ENCODE data around the gene PLGLB2. TPM values are rescaled to one million over a fixed set of nuclear protein-coding genes. Genes with fewer than 3 reads are reported as not detected.
"Not testable (repeated sequence)": the region's sequence is repeated elsewhere in the genome, so short reads cannot be mapped to it uniquely, and the experiment has no call there.

Gene PLGLB2
- polyA plus RNA-seq, 1 of the 3 experiments (the other 2 are of a cell fraction), result 1.2 TPM

- H3K9me3 ChIP-seq; H3K4me1 ChIP-seq (ENCODE audit: control insufficient read depth in 1 of 2, insufficient read depth in 2 of 2, low read depth in 1 of 2, low read length in 1 of 2); H4K20me1 ChIP-seq (ENCODE audit: insufficient read depth); H3K79me2 ChIP-seq (ENCODE audit: insufficient read depth); H3K9ac ChIP-seq; H3K27ac ChIP-seq (ENCODE audit: low read depth in 2 of 2, low read length in 1 of 2); H2AFZ ChIP-seq (ENCODE audit: low read depth); H3K9me2 ChIP-seq; CTCF ChIA-PET; H3K27me3 ChIP-seq (ENCODE audit: insufficient read depth); H3F3A ChIP-seq (replicated peaks; ENCODE audit: insufficient read depth); H3K4me2 ChIP-seq; POLR2A ChIA-PET; H3K4me3 ChIP-seq (ENCODE audit: low read depth in 2 of 2, low read length in 1 of 2); H3K36me3 ChIP-seq (replicated peaks in 1 of 2; ENCODE audit: control insufficient read depth in 1 of 2, insufficient read depth in 2 of 2, low read length in 1 of 2); DNase-seq: not testable (repeated sequence)
- WGBS (ENCODE audit: low lambda C conversion rate), result 59% methylated on average over 4 of the region's 5 CpGs
Observed at GRCh38 chr2:87743638-87744037, 4.2 kb upstream of the PLGLB2 start.

GRCh38 chr2:87745353-87745951, 2.4 kb upstream of the PLGLB2 start:
- H3K79me2 ChIP-seq (ENCODE audit: insufficient read depth); H3K4me1 ChIP-seq (ENCODE audit: control insufficient read depth in 1 of 2, insufficient read depth in 2 of 2, low read depth in 1 of 2, low read length in 1 of 2); H3F3A ChIP-seq (replicated peaks; ENCODE audit: insufficient read depth); CTCF ChIA-PET; H3K9me3 ChIP-seq; H3K4me2 ChIP-seq; H3K36me3 ChIP-seq (replicated peaks in 1 of 2; ENCODE audit: control insufficient read depth in 1 of 2, insufficient read depth in 2 of 2, low read length in 1 of 2); H3K4me3 ChIP-seq (ENCODE audit: low read depth in 2 of 2, low read length in 1 of 2); H3K27ac ChIP-seq (ENCODE audit: low read depth in 2 of 2, low read length in 1 of 2); H3K9ac ChIP-seq; H3K27me3 ChIP-seq (ENCODE audit: insufficient read depth); H2AFZ ChIP-seq (ENCODE audit: low read depth); POLR2A ChIA-PET; H4K20me1 ChIP-seq (ENCODE audit: insufficient read depth); H3K9me2 ChIP-seq; DNase-seq: not testable (repeated sequence)
- 81% methylated on average over 5 of the region's 9 CpGs for WGBS (ENCODE audit: low lambda C conversion rate)

GRCh38 chr2:87748524-87748923, 637 bp downstream of the PLGLB2 start:
- H3K9me3 ChIP-seq; DNase-seq; H3K4me1 ChIP-seq (ENCODE audit: control insufficient read depth in 1 of 2, insufficient read depth in 2 of 2, low read depth in 1 of 2, low read length in 1 of 2); H3K9me2 ChIP-seq; H3K79me2 ChIP-seq (ENCODE audit: insufficient read depth); H3K27ac ChIP-seq (ENCODE audit: low read depth in 2 of 2, low read length in 1 of 2); H3K36me3 ChIP-seq (replicated peaks in 1 of 2; ENCODE audit: control insufficient read depth in 1 of 2, insufficient read depth in 2 of 2, low read length in 1 of 2); H3K27me3 ChIP-seq (ENCODE audit: insufficient read depth); CTCF ChIA-PET; H3F3A ChIP-seq (replicated peaks; ENCODE audit: insufficient read depth); POLR2A ChIA-PET; H3K4me3 ChIP-seq (ENCODE audit: low read depth in 2 of 2, low read length in 1 of 2); H2AFZ ChIP-seq (ENCODE audit: low read depth); H3K4me2 ChIP-seq; H3K9ac ChIP-seq; H4K20me1 ChIP-seq (ENCODE audit: insufficient read depth): not testable (repeated sequence)
- 93% methylated on average over 2 of the region's 8 CpGs for WGBS (ENCODE audit: low lambda C conversion rate)

- H3K36me3 ChIP-seq (replicated peaks in 1 of 2; ENCODE audit: control insufficient read depth in 1 of 2, insufficient read depth in 2 of 2, low read length in 1 of 2); POLR2A ChIA-PET; H3K4me2 ChIP-seq; H3K27ac ChIP-seq (ENCODE audit: low read depth in 2 of 2, low read length in 1 of 2); H3K79me2 ChIP-seq (ENCODE audit: insufficient read depth); DNase-seq; H3K4me1 ChIP-seq (ENCODE audit: control insufficient read depth in 1 of 2, insufficient read depth in 2 of 2, low read depth in 1 of 2, low read length in 1 of 2); H3K9me3 ChIP-seq; H4K20me1 ChIP-seq (ENCODE audit: insufficient read depth); H3K4me3 ChIP-seq (ENCODE audit: low read depth in 2 of 2, low read length in 1 of 2); H3K27me3 ChIP-seq (ENCODE audit: insufficient read depth); CTCF ChIA-PET; H3F3A ChIP-seq (replicated peaks; ENCODE audit: insufficient read depth); H2AFZ ChIP-seq (ENCODE audit: low read depth); H3K9ac ChIP-seq; H3K9me2 ChIP-seq: not testable (repeated sequence)
- 92% methylated on average over 6 of the region's 11 CpGs for WGBS (ENCODE audit: low lambda C conversion rate)
Observed at GRCh38 chr2:87750560-87750959, 2.7 kb downstream of the PLGLB2 start.

GRCh38 chr2:87754759-87755158, 6.9 kb downstream of the PLGLB2 start:
- no CpG with 5 or more reads among the region's 4 CpGs for WGBS (ENCODE audit: low lambda C conversion rate)
- H3K9me2 ChIP-seq; H3K36me3 ChIP-seq (replicated peaks in 1 of 2; ENCODE audit: control insufficient read depth in 1 of 2, insufficient read depth in 2 of 2, low read length in 1 of 2); H4K20me1 ChIP-seq (ENCODE audit: insufficient read depth); H2AFZ ChIP-seq (ENCODE audit: low read depth); H3K79me2 ChIP-seq (ENCODE audit: insufficient read depth); H3F3A ChIP-seq (replicated peaks; ENCODE audit: insufficient read depth); H3K27me3 ChIP-seq (ENCODE audit: insufficient read depth); POLR2A ChIA-PET; H3K27ac ChIP-seq (ENCODE audit: low read depth in 2 of 2, low read length in 1 of 2); CTCF ChIA-PET; DNase-seq; H3K9ac ChIP-seq; H3K9me3 ChIP-seq; H3K4me1 ChIP-seq (ENCODE audit: control insufficient read depth in 1 of 2, insufficient read depth in 2 of 2, low read depth in 1 of 2, low read length in 1 of 2); H3K4me2 ChIP-seq; H3K4me3 ChIP-seq (ENCODE audit: low read depth in 2 of 2, low read length in 1 of 2): not testable (repeated sequence)

Other genes with a start within 250 kb of the PLGLB2 start
- 1.2 and 2.2 TPM in 2 replicates for gene RGPD2, start 77.7 kb downstream of the PLGLB2 start, polyA plus RNA-seq (2012; rRNA removed)

Measured in SK-N-SH (cell line).